HepG2 (cell line): ENCODE data around the gene SGCE. TPM values are rescaled to one million over a fixed set of nuclear protein-coding genes. Genes with fewer than 3 reads are reported as not detected.

Source experiments
- GPBP1L1 ChIP-seq: sonication (generic); formaldehyde crosslinking; IDR thresholded peaks from 2 replicates; pipeline ENCODE4 v1.5.0; 2020; ENCODE audit warnings: mild to moderate bottlenecking, missing genetic modification reagents
- ISX ChIP-seq: sonication (generic); formaldehyde crosslinking; conservative IDR thresholded peaks from 2 replicates; pipeline ENCODE4 v1.5.0; 2020; ENCODE audit warnings: missing genetic modification reagents
- JUN ChIP-seq: sonication (generic); formaldehyde crosslinking; IDR thresholded peaks from 2 replicates; pipeline ENCODE4 v1.4.0; 2020; ENCODE audit warnings: mild to moderate bottlenecking, missing genetic modification reagents
- KDM6A ChIP-seq: IDR thresholded peaks from 2 replicates; pipeline ENCODE4 v1.6.1; 2016; ENCODE audit warnings: low read depth
- MTA1 ChIP-seq: sonication (generic); formaldehyde crosslinking; IDR thresholded peaks from 2 replicates; pipeline ENCODE4 v1.4.0; 2020; ENCODE audit warnings: missing genetic modification reagents, mild to moderate bottlenecking, borderline replicate concordance
- NFYC ChIP-seq: IDR thresholded peaks from 2 replicates; pipeline ENCODE4 v1.6.1; 2016; ENCODE audit warnings: missing genetic modification reagents, missing compliant biosample characterization
- PHF5A ChIP-seq: IDR thresholded peaks from one replicate; pipeline ENCODE4 v1.6.1; 2018; ENCODE audit warnings: low read depth, missing genetic modification reagents; ENCODE audit not compliant: unreplicated experiment
- REXO4 ChIP-seq: sonication (generic); formaldehyde crosslinking; IDR thresholded peaks from 2 replicates; pipeline ENCODE4 v1.8.0; 2022; ENCODE audit warnings: missing genetic modification reagents, mild to moderate bottlenecking, borderline replicate concordance
- TBL1XR1 ChIP-seq: fragments of 150-350 bp; IDR thresholded peaks from 2 replicates; pipeline ENCODE4 v1.6.1; 2014; ENCODE audit warnings: borderline replicate concordance, low read length; ENCODE audit not compliant: partially characterized antibody
- U2AF1 ChIP-seq: fragments of 200-400 bp; formaldehyde crosslinking; optimal IDR thresholded peaks from 2 replicates; pipeline ENCODE3; 2017; ENCODE audit warnings: mild to moderate bottlenecking, low read depth, low read length
- ZFP36L1 ChIP-seq: sonication (generic); formaldehyde crosslinking; IDR thresholded peaks from 2 replicates; pipeline ENCODE4 v1.8.0; 2022; ENCODE audit warnings: mild to moderate bottlenecking, missing genetic modification reagents, moderate library complexity
- ZFP90 ChIP-seq: sonication (generic); formaldehyde crosslinking; IDR thresholded peaks from 2 replicates; pipeline ENCODE4 v1.8.0; 2022; ENCODE audit warnings: missing genetic modification reagents, mild to moderate bottlenecking, inconsistent platforms, borderline replicate concordance
- ZNF136 ChIP-seq: sonication (generic); formaldehyde crosslinking; IDR thresholded peaks from 2 replicates; pipeline ENCODE4 v1.8.1; 2022; ENCODE audit warnings: low read depth, mild to moderate bottlenecking, moderate library complexity, missing genetic modification reagents
- ZNF260 ChIP-seq: sonication (generic); formaldehyde crosslinking; IDR thresholded peaks from 2 replicates; pipeline ENCODE4 v1.4.0; 2020; ENCODE audit warnings: missing genetic modification reagents, low read depth, mild to moderate bottlenecking, borderline replicate concordance
- ZNF275 ChIP-seq: sonication (generic); formaldehyde crosslinking; IDR thresholded peaks from 2 replicates; pipeline ENCODE4 v1.8.0; 2022; ENCODE audit warnings: missing genetic modification reagents, mild to moderate bottlenecking, inconsistent platforms, borderline replicate concordance
- ZNF343 ChIP-seq: sonication (generic); formaldehyde crosslinking; IDR thresholded peaks from 2 replicates; pipeline ENCODE4 v1.4.0; 2020; ENCODE audit warnings: mild to moderate bottlenecking, missing genetic modification reagents
- ZNF446 ChIP-seq: sonication (generic); formaldehyde crosslinking; IDR thresholded peaks from 2 replicates; pipeline ENCODE4 v1.5.0; 2020; ENCODE audit warnings: mild to moderate bottlenecking, missing genetic modification reagents
- ZNF670 ChIP-seq: sonication (generic); formaldehyde crosslinking; IDR thresholded peaks from 2 replicates; pipeline ENCODE4 v1.8.0; 2022; ENCODE audit warnings: mild to moderate bottlenecking, missing genetic modification reagents, borderline replicate concordance
- ZNF704 ChIP-seq: sonication (generic); formaldehyde crosslinking; IDR thresholded peaks from 2 replicates; pipeline ENCODE4 v1.8.1; 2023; ENCODE audit warnings: mild to moderate bottlenecking, inconsistent platforms, moderate library complexity, missing genetic modification reagents, borderline replicate concordance
- ZNF709 ChIP-seq: sonication (generic); formaldehyde crosslinking; IDR thresholded peaks from 2 replicates; pipeline ENCODE4 v1.5.0; 2020; ENCODE audit warnings: mild to moderate bottlenecking, missing genetic modification reagents
- ZNF775 ChIP-seq: sonication (generic); formaldehyde crosslinking; IDR thresholded peaks from 2 replicates; pipeline ENCODE4 v1.4.0; 2020; ENCODE audit warnings: missing genetic modification reagents, mild to moderate bottlenecking, moderate library complexity, borderline replicate concordance
- ZNF784 ChIP-seq: sonication (generic); formaldehyde crosslinking; IDR thresholded peaks from 2 replicates; pipeline ENCODE4 v1.5.1; 2020; ENCODE audit warnings: missing genetic modification reagents, mild to moderate bottlenecking, borderline replicate concordance
- ZNF788 ChIP-seq: sonication (generic); formaldehyde crosslinking; IDR thresholded peaks from 2 replicates; pipeline ENCODE4 v1.5.0; 2020; ENCODE audit warnings: mild to moderate bottlenecking, missing genetic modification reagents, borderline replicate concordance
- ZNF792 ChIP-seq: IDR thresholded peaks from 2 replicates; pipeline ENCODE4 v1.6.1; 2016
- ZNF878 ChIP-seq: sonication (generic); formaldehyde crosslinking; IDR thresholded peaks from 2 replicates; pipeline ENCODE4 v1.8.1; 2023; ENCODE audit warnings: mild to moderate bottlenecking, missing genetic modification reagents, moderate library complexity
- polyA plus RNA-seq, 8 experiments: library from polyadenylated mRNA; depleted of rRNA in 3 of 8; stranded (reverse) in 7 of 8; unstranded in 1 of 8; fragments of >200 nt; fragmentation: Illumina TruSeq in 4 of 8; extraction: Trizol in 4 of 8; gene quantifications; 2 replicates each; pipeline versions ENCODE4 v1.2.1 to v1.2.3, GENCODE V29; 2011 to 2016; ENCODE audit warnings: low read depth in 4 of 8, missing spikeins in 1 of 8, mixed read lengths in 1 of 8; ENCODE audit not compliant: insufficient read depth in 1 of 8
- total RNA-seq, 5 experiments: library from RNA; depleted of rRNA; stranded (reverse); fragments of >200 nt; fragmentation: Illumina TruSeq; extraction: Trizol; gene quantifications; 2 replicates each; pipeline ENCODE4 v1.2.3, GENCODE V29; 2016; ENCODE audit warnings: low read depth in 1 of 5
- TF ChIP-seq, protein P1 (sequence below): sonication (generic); formaldehyde crosslinking; IDR thresholded peaks from 2 replicates; pipeline ENCODE4 v1.5.1; 2020; ENCODE audit warnings: missing genetic modification reagents, mild to moderate bottlenecking, borderline replicate concordance

SGCE gene
- total and polyA plus RNA-seq, 2 of the 13 experiments (the other 11 are each of a cell fraction or from before 2014, with no cell fraction given): 52.3 to 71.1 TPM

DNA sequence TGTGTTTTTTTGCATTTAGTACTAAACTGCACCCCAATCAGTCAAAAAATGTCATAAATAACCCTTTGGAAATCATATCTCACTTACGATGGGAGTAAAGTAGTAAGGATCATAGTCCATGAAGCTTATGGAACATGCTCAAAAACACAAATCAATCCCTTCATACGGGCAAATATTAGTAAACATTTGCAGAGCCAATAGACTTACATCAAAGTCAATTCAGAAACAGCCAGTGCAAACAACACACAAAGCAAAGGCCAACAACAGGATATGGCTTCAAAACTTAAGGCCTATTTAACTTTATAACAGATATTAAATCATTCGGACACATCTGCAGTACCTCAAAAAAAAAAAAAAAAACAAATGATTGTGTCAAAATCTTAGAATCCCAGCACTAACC is 32.1 kb downstream of the SGCE start (continued):
- TF ChIP-seq ZNF709 (CRISPR knock-in tag) (no peak), ZNF775 (CRISPR knock-in tag) (no peak), ZNF878 (no peak), ZNF275 (CRISPR knock-in tag) (no peak), ZNF446 (CRISPR knock-in tag) (no peak), JUN (CRISPR knock-in tag) (no peak), ZNF136 (CRISPR knock-in tag) (no peak), PHF5A (no peak), REXO4 (CRISPR knock-in tag) (no peak), ZNF784 (CRISPR knock-in tag) (no peak), U2AF1 (no peak), NFYC (no peak), ZFP36L1 (CRISPR knock-in tag) (no peak), ZNF260 (CRISPR knock-in tag) (no peak), ZFP90 (no peak), MTA1 (CRISPR knock-in tag) (no peak), ISX (CRISPR knock-in tag) (no peak), KDM6A (peak; percentile 84), ZNF343 (CRISPR knock-in tag) (no peak), GPBP1L1 (CRISPR knock-in tag) (no peak), ZNF788 (CRISPR knock-in tag) (no peak), ZNF704 (no peak), ZNF670 (CRISPR knock-in tag) (0 out of 2 replicates have a peak, but pooled peaks have one; percentile 39), ZNF792 (CRISPR knock-in tag) (no peak; the same call in 1 of the 2 replicates), TBL1XR1 (peak; percentile 80)
- TF ChIP-seq, protein P1, sequence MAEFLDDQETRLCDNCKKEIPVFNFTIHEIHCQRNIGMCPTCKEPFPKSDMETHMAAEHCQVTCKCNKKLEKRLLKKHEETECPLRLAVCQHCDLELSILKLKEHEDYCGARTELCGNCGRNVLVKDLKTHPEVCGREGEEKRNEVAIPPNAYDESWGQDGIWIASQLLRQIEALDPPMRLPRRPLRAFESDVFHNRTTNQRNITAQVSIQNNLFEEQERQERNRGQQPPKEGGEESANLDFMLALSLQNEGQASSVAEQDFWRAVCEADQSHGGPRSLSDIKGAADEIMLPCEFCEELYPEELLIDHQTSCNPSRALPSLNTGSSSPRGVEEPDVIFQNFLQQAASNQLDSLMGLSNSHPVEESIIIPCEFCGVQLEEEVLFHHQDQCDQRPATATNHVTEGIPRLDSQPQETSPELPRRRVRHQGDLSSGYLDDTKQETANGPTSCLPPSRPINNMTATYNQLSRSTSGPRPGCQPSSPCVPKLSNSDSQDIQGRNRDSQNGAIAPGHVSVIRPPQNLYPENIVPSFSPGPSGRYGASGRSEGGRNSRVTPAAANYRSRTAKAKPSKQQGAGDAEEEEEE (CRISPR knock-in tag): no peak
